ENCODE results near the gene RCN2.

DNA sequence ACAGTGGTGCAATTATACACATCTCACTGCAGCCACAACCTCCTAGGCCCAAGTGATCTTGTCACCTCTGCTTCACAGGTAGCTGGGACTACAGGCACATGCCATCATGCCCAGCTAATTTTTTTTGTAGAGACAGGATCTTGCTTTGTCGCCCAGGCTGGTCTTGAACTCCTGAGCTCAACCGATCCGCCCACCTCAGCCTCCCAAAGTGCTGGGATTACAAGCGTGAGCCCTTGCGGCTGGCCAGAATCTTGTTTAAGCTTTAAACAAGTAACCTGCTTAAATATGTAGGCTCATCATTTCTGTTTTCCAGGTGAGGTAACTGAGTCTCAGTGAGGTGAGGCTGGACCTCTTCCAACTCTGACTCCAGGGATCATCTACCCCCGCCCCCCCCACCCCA is 55.7 kb downstream of the RCN2 start:
- TF ChIP-seq CTCF (IDR thresholded peaks at IDR 0.05): no peak
- no peak for TF ChIP-seq POLR2A (IDR thresholded peaks at IDR 0.05)
- TF ChIP-seq POLR2AphosphoS5 (IDR thresholded peaks at IDR 0.05): no peak
- no peak for TF ChIP-seq EP300 (IDR thresholded peaks at IDR 0.05)

All from gastroesophageal sphincter (tissue), 3 donors.